ENCODE measurements around the gene BORCS5.

GRCh38 chr12:12461923-12462315 lies 105.0 kb downstream of the BORCS5 start:
- TF ChIP-seq CTCF (conservative IDR thresholded peaks at IDR 0.05; ENCODE audit: low read length) = no peak
- TF ChIP-seq EZH2phosphoT487 (IDR thresholded peaks at IDR 0.05; ENCODE audit: borderline replicate concordance, low read depth, low read length) = no peak
